PC-3 (cell line): ENCODE results near the gene QSER1. TPM values are rescaled to one million over a fixed set of nuclear protein-coding genes. Genes with fewer than 3 reads are reported as not detected.

ENCODE experiments used
- ATAC-seq: fragments of 200-7000 bp; cut with Tn5 transposase; 2 replicates; pipeline ENCODE4 v1.9.1; 2020; ENCODE audit warnings: mild to moderate bottlenecking, moderate library complexity
- BruUV-seq: library from RNA; stranded (reverse); fragments of 400-500 nt; replicated peaks from 2 replicates; lab custom pipeline; 2021; lab: Mats Ljungman, UMichigan
- CTCF ChIA-PET: fragments of 300-600 bp; sonication (Branson Sonifier 250); formaldehyde crosslinking; loops from one replicate; lab custom pipeline; 2022; ENCODE audit warnings: antibody characterized with exemption; lab: Charles Lee
- POLR2A ChIA-PET: fragments of 300-600 bp; sonication (Branson Sonifier 250); formaldehyde crosslinking; loops from one replicate; lab custom pipeline; 2022; ENCODE audit warnings: antibody characterized with exemption; ENCODE audit not compliant: unreplicated experiment; lab: Charles Lee
- DNase-seq: peaks from one replicate; pipeline ENCODE4 v3.0.0-alpha.2; 2015
- H2AFZ ChIP-seq: fragments of 300-600 bp; sonication (generic); 2 replicates; pipeline ENCODE4 v1.6.0; 2016; ENCODE audit warnings: antibody characterized with exemption, low read length
- H3F3A ChIP-seq: fragments of 300-600 bp; sonication (generic); one replicate; pipeline ENCODE4 v1.6.0; 2017; ENCODE audit warnings: antibody characterized with exemption, low read length, control low read depth, mild to moderate bottlenecking; ENCODE audit not compliant: unreplicated experiment
- H3K27ac ChIP-seq: fragments of 300-600 bp; sonication (generic); 2 replicates; pipeline ENCODE4 v1.5.1; 2016; ENCODE audit warnings: mild to moderate bottlenecking, low read length
- H3K27me3 ChIP-seq: fragments of 300-600 bp; sonication (generic); 2 replicates; pipeline ENCODE4 v1.6.1; 2016; ENCODE audit warnings: low read length, mixed read lengths
- H3K36me3 ChIP-seq: fragments of 300-600 bp; sonication (generic); 2 replicates; pipeline ENCODE4 v1.6.1; 2016; ENCODE audit warnings: low read depth, mixed run types, low read length, mixed read lengths
- H3K4me1 ChIP-seq: fragments of 300-600 bp; sonication (generic); 2 replicates; pipeline ENCODE4 v1.5.1; 2016; ENCODE audit warnings: low read length; ENCODE audit not compliant: insufficient read depth
- H3K4me2 ChIP-seq: fragments of 300-600 bp; sonication (generic); 2 replicates; pipeline ENCODE4 v1.6.0; 2016; ENCODE audit warnings: low read length
- H3K4me3 ChIP-seq: fragments of 300-600 bp; sonication (generic); 2 replicates; pipeline ENCODE4 v1.5.1; 2016; ENCODE audit warnings: mild to moderate bottlenecking, low read length, mixed read lengths
- H3K79me2 ChIP-seq: fragments of 300-600 bp; sonication (generic); 2 replicates; pipeline ENCODE4 v1.6.1; 2017; ENCODE audit warnings: low read length, mixed read lengths
- H3K9ac ChIP-seq: fragments of 300-600 bp; sonication (generic); 2 replicates; pipeline ENCODE4 v1.6.0; 2016; ENCODE audit warnings: mild to moderate bottlenecking, low read length
- H3K9me2 ChIP-seq: fragments of 300-600 bp; sonication (generic); replicated peaks from 2 replicates; pipeline ENCODE4 v1.6.1; 2016; ENCODE audit warnings: mixed run types, low read length, mixed read lengths
- H3K9me3 ChIP-seq: fragments of 300-600 bp; sonication (generic); 2 replicates; pipeline ENCODE4 v1.6.1; 2016; ENCODE audit warnings: low read length, mixed read lengths
- H4K20me1 ChIP-seq: fragments of 300-600 bp; sonication (generic); 2 replicates; pipeline ENCODE4 v1.6.1; 2016; ENCODE audit warnings: low read length, mixed read lengths
- CTCF ChIP-seq: fragments of 300-600 bp; sonication (generic); conservative IDR thresholded peaks from 2 replicates; pipeline ENCODE4 v1.5.1; 2017; ENCODE audit warnings: antibody characterized with exemption, low read depth, mild to moderate bottlenecking, low read length
- EZH2 ChIP-seq: fragments of 300-600 bp; sonication (generic); IDR thresholded peaks from one replicate; pipeline ENCODE4 v1.6.1; 2017; ENCODE audit warnings: antibody characterized with exemption, mild to moderate bottlenecking, low read length; ENCODE audit not compliant: unreplicated experiment
- EZH2phosphoT487 ChIP-seq: fragments of 300-600 bp; sonication (generic); IDR thresholded peaks from 2 replicates; pipeline ENCODE4 v1.6.1; 2018; ENCODE audit warnings: mild to moderate bottlenecking, antibody characterized with exemption, low read length, borderline replicate concordance
- intact Hi-C: fragments of 100-400 bp; cut with micrococcal nuclease; formaldehyde crosslinking; loops from 2 replicates; pipeline ENCODE4 v1.9.0; 2023
- total RNA-seq: library from RNA; depleted of rRNA; stranded (reverse); fragments of >200 nt; gene quantifications from 2 replicates; pipeline ENCODE4 v1.2.3, GENCODE V29; 2014

QSER1 gene
- total RNA-seq, 1 experiment from 2014 or later = 19.4 TPM

- Histone ChIP-seq H3K27ac (no peak overlapping the region), H3K9ac (no peak overlapping the region), H3K79me2 (no peaks in the 10 kb centered on the region), H3K4me3 (no peak overlapping the region), H3K4me1 (peaks cover 15% of the 10 kb centered on the region), H3K4me2 (no peak overlapping the region), H4K20me1 (no peaks in the 10 kb centered on the region), H3K27me3 (no peaks in the 10 kb centered on the region), H3F3A (peaks cover 3% of the 10 kb centered on the region), H2AFZ (no peak overlapping the region), H3K36me3 (no peaks in the 10 kb centered on the region), H3K9me2 (no peaks in the 10 kb centered on the region), H3K9me3 (no peaks in the 10 kb centered on the region)
- ChIA-PET POLR2A (no interaction called here), CTCF (no interaction called here)
- TF ChIP-seq CTCF = no peak
- TF ChIP-seq EZH2 = no peak
- no peak for TF ChIP-seq EZH2phosphoT487
- intact Hi-C loops = no loop called here
- ATAC-seq (peak; percentile 48; the same call in 1 of the 2 replicates), DNase-seq (peak; percentile 19)
- no TSS peak for BruUV-seq
Observed at GRCh38 chr11:33016654-33017053, 124.0 kb downstream of the QSER1 start.

GRCh38 chr11:33017478-33017877, 124.9 kb downstream of the QSER1 start:
- intact Hi-C loops = no loop called here
- ATAC-seq = no peak
- no peak overlapping the region for H3K27ac ChIP-seq

More at GRCh38 chr11:33017478-33017877, 124.9 kb downstream of the QSER1 start:
- TF ChIP-seq EZH2phosphoT487 = no peak
- no peak for TF ChIP-seq CTCF
- TF ChIP-seq EZH2 = no peak
- Histone ChIP-seq H3K9ac (no peak overlapping the region), H3K36me3 (no peaks in the 10 kb centered on the region), H3K4me1 (peaks cover 10% of the 10 kb centered on the region; the same call in 1 of the 2 replicates), H2AFZ (no peak overlapping the region), H4K20me1 (no peaks in the 10 kb centered on the region), H3K79me2 (no peaks in the 10 kb centered on the region), H3F3A (no peaks in the 10 kb centered on the region), H3K9me2 (no peaks in the 10 kb centered on the region), H3K27me3 (no peaks in the 10 kb centered on the region), H3K4me3 (no peak overlapping the region), H3K9me3 (no peaks in the 10 kb centered on the region), H3K4me2 (no peak overlapping the region)
- DNase-seq = no peak
- ChIA-PET CTCF (no interaction called here), POLR2A (no interaction called here)
- no TSS peak for BruUV-seq
